ENCODE results near the gene OPN5. TPM values are rescaled to one million over a fixed set of nuclear protein-coding genes. Genes with fewer than 3 reads are reported as not detected.

The OPN5 gene
- total RNA-seq, 2 donors from 2014 or later: 0.85 TPM; not detected in 1

DNA sequence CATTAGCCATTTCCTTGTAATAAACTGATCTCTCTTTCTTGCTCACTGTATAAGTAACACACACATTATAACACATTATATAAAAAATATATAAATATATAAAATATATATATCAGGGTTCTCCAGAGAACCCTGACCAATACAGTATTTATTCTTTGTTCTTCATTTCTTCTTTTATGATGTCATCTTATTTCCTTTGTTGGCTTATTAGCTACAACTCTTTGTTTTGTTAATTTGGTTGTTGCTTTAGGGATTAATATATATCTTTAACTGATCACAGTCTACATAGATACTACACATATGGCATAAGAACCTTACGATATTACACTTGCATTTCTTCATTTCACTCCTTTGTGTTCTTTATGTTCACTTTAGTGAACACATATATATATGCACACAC, 14.7 kb upstream of the OPN5 start:
- H3K36me3 ChIP-seq: no peaks in the 10 kb centered on the region
- H3K27me3 ChIP-seq (replicated peaks; ENCODE audit: insufficient read depth): no peaks in the 10 kb centered on the region
- no peak for DNase-seq (ENCODE audit: low spot score)
- H3K9me3 ChIP-seq: no peaks in the 10 kb centered on the region
- TF ChIP-seq POLR2A (IDR thresholded peaks at IDR 0.05) (no peak), POLR2AphosphoS5 (IDR thresholded peaks at IDR 0.05) (no peak)
- TF ChIP-seq, protein P1, sequence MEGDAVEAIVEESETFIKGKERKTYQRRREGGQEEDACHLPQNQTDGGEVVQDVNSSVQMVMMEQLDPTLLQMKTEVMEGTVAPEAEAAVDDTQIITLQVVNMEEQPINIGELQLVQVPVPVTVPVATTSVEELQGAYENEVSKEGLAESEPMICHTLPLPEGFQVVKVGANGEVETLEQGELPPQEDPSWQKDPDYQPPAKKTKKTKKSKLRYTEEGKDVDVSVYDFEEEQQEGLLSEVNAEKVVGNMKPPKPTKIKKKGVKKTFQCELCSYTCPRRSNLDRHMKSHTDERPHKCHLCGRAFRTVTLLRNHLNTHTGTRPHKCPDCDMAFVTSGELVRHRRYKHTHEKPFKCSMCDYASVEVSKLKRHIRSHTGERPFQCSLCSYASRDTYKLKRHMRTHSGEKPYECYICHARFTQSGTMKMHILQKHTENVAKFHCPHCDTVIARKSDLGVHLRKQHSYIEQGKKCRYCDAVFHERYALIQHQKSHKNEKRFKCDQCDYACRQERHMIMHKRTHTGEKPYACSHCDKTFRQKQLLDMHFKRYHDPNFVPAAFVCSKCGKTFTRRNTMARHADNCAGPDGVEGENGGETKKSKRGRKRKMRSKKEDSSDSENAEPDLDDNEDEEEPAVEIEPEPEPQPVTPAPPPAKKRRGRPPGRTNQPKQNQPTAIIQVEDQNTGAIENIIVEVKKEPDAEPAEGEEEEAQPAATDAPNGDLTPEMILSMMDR (IDR thresholded peaks at IDR 0.05): no peak
- WGBS: 97% methylated on average over 1 of the region's 1 CpG
- no peak overlapping the region for H3K4me3 ChIP-seq
- intact Hi-C loops (cut with DNase I): no loop called here
- no peaks in the 10 kb centered on the region for H3K4me1 ChIP-seq (replicated peaks)
- H3K27ac ChIP-seq: no peak overlapping the region

DNA sequence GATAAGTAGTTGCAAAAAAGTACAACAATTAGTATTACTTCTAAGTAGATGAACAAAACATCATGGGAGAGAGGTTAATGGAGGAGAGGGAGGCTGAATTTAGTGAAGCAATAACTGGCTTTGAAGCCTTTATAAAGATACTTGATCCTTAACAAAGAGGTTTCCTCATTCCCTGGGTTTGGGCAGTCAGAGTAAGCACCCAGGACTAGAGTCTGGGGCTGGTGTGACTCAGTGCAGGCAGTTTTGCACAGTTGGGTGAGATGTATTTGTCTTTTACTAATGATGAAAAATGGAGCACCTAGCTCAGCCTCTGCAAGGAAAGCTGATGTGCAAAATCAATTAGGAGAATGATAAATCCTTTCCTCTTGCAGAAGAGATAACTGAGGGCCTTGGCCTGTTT, 11.8 kb upstream of the OPN5 start:
- H3K27me3 ChIP-seq (replicated peaks; ENCODE audit: insufficient read depth): no peaks in the 10 kb centered on the region
- DNase-seq (ENCODE audit: low spot score): no peak
- H3K4me3 ChIP-seq: no peak overlapping the region
- H3K4me1 ChIP-seq (replicated peaks): no peaks in the 10 kb centered on the region
- H3K27ac ChIP-seq: no peak overlapping the region
- H3K36me3 ChIP-seq: no peaks in the 10 kb centered on the region
- intact Hi-C loops (cut with DNase I): no loop called here
- H3K9me3 ChIP-seq: no peaks in the 10 kb centered on the region
- TF ChIP-seq POLR2AphosphoS5 (IDR thresholded peaks at IDR 0.05) (no peak), POLR2A (IDR thresholded peaks at IDR 0.05) (no peak)
- TF ChIP-seq, protein P1 (IDR thresholded peaks at IDR 0.05): no peak

DNA sequence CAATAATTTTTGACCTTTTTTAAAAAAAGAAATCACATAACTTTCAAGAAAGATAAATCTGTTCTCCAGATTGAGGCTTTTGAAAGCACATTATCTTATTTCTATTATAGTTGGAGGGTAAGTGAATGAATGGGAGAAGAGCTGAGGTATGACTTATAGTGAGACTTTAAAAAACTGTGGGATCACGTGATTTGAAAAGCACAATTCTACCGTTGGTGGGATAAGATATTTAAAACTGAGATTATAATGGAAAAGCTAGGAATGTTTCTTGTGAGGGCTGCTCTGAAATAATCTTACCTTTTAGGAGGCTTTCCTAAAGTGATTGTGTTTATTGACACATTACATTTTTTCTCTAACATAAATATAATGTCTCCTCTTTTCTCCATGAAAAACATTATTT, 9.5 kb upstream of the OPN5 start:
- intact Hi-C loops (cut with DNase I): no loop called here
- Histone ChIP-seq H3K27me3 (replicated peaks; ENCODE audit: insufficient read depth) (no peaks in the 10 kb centered on the region), H3K9me3 (no peaks in the 10 kb centered on the region), H3K4me3 (no peak overlapping the region), H3K36me3 (no peaks in the 10 kb centered on the region), H3K27ac (no peak overlapping the region), H3K4me1 (replicated peaks) (no peaks in the 10 kb centered on the region)
- TF ChIP-seq POLR2A (IDR thresholded peaks at IDR 0.05): no peak
- no peak for TF ChIP-seq POLR2AphosphoS5 (IDR thresholded peaks at IDR 0.05)
- TF ChIP-seq, protein P1 (IDR thresholded peaks at IDR 0.05): no peak
- no peak for DNase-seq (ENCODE audit: low spot score)
- 73% methylated on average over 2 of the region's 2 CpGs for WGBS

DNA sequence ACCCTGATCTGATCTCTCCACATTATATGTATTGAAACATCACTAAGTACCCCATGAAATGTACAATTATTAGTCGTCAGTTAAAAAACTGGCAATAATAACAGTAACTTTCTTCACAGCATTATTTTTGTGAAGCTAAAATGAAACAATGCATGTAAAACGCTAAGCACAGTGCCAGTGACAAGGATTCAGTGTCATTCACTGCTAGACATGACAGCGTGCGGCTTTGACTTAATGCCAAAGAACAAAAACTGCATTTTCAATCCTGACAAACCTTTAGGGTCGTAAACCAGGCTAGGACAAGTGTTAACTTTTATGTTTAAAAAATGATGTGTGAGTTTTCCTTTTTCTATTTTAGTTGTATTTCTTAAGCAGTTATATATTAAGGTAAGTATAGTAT, 8.8 kb upstream of the OPN5 start:
- no peak overlapping the region for H3K4me3 ChIP-seq
- TF ChIP-seq POLR2AphosphoS5 (IDR thresholded peaks at IDR 0.05): no peak
- no peak for TF ChIP-seq POLR2A (IDR thresholded peaks at IDR 0.05)
- TF ChIP-seq, protein P1 (IDR thresholded peaks at IDR 0.05): no peak
- no peaks in the 10 kb centered on the region for H3K4me1 ChIP-seq (replicated peaks)
- no peaks in the 10 kb centered on the region for H3K36me3 ChIP-seq
- no peak for DNase-seq (ENCODE audit: low spot score)
- 66% methylated on average over 5 of the region's 5 CpGs for WGBS
- no peak overlapping the region for H3K27ac ChIP-seq
- no peaks in the 10 kb centered on the region for H3K9me3 ChIP-seq
- H3K27me3 ChIP-seq (replicated peaks; ENCODE audit: insufficient read depth): no peaks in the 10 kb centered on the region
- intact Hi-C loops (cut with DNase I): no loop called here

DNA sequence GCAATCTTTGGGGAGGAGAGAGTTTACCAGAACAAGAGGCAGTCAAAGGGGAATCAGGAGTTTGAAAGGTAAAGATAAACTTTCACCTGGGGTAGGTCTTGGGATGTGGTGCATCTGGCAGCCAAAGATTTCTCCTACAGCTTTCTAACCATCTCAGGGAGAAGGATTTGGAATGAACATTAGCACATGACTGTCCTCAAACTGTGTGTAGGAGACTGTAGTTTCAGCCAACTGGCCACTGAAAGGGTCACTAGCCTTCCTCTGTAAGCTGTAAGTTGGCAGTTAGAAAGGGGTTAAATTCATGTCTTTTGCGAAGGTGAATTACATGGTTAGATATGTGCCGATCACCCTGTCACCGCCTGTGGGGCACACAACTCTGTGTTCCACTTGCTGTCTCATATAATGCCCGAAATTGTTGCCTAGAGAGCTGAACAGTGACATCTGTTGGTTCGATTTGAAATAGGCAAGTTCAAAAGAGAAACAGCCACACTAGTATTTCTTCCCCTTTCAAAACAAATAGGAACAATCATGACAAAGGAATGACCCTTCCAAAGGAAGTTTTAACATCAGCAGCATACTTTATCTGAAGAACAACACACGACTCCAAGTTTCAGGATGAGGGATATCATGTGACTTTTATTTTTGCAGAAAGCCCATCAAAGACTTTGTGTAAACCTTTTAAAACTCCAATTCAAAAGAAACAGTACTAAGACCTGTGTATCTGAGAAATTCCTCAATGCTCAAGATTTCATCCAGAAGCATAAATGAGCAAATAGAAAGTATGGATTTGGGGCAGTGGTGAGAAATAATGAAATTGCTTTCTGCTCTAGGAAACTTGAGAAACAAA, 1.1 kb upstream of the OPN5 start:
- no peaks in the 10 kb centered on the region for H3K9me3 ChIP-seq
- H3K4me3 ChIP-seq: no peak overlapping the region
- no peaks in the 10 kb centered on the region for H3K4me1 ChIP-seq (replicated peaks)
- WGBS: under 1% methylated on average over 6 of the region's 6 CpGs
- intact Hi-C loops (cut with DNase I): loop anchor here (1.0 to 5.0 kb wide), 2 partner anchors 148 to 364 kb away; no protein-coding TSS in a partner anchor
- no peaks in the 10 kb centered on the region for H3K36me3 ChIP-seq
- H3K27me3 ChIP-seq (replicated peaks; ENCODE audit: insufficient read depth): no peaks in the 10 kb centered on the region
- H3K27ac ChIP-seq: no peak overlapping the region
- no peak for TF ChIP-seq POLR2A (IDR thresholded peaks at IDR 0.05)
- peak; percentile 23 for TF ChIP-seq POLR2AphosphoS5 (IDR thresholded peaks at IDR 0.05)
- TF ChIP-seq, protein P1 (IDR thresholded peaks at IDR 0.05): peak in 3 of 4 experiments; percentile 50 to 77 (median 63)
- DNase-seq (ENCODE audit: low spot score): peak; percentile 33
